GM12872 (cell line): ENCODE results near the gene MYO9A.

Experiments used
- TF ChIP-seq, protein P1 (sequence below): IDR thresholded peaks from 3 replicates; pipeline ENCODE4 v1.5.1; 2011; ENCODE audit warnings: low read depth, mild to moderate bottlenecking, low read length, moderate library complexity; ENCODE audit not compliant: insufficient read depth

Gene MYO9A

DNA sequence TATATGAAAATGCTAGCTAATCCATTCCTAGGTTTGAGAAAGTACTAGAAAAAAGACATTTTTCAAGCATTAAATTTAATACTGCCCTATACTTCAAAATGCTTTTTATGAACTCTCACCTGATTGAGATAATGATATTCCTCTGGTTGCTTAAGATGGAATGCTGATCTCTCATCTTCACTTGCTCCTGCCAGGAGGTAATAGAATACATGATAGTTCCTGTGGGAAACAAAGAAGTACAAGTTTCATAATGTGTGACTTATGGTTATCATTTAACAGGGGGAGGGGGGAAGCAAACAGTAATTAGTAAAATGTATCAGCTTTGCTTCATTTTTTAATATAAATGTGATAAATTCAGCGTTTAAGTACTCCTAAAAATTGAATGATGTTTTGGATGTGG, 97.2 kb downstream of the MYO9A start:
- TF ChIP-seq, protein P1, sequence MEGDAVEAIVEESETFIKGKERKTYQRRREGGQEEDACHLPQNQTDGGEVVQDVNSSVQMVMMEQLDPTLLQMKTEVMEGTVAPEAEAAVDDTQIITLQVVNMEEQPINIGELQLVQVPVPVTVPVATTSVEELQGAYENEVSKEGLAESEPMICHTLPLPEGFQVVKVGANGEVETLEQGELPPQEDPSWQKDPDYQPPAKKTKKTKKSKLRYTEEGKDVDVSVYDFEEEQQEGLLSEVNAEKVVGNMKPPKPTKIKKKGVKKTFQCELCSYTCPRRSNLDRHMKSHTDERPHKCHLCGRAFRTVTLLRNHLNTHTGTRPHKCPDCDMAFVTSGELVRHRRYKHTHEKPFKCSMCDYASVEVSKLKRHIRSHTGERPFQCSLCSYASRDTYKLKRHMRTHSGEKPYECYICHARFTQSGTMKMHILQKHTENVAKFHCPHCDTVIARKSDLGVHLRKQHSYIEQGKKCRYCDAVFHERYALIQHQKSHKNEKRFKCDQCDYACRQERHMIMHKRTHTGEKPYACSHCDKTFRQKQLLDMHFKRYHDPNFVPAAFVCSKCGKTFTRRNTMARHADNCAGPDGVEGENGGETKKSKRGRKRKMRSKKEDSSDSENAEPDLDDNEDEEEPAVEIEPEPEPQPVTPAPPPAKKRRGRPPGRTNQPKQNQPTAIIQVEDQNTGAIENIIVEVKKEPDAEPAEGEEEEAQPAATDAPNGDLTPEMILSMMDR, result no peak

DNA sequence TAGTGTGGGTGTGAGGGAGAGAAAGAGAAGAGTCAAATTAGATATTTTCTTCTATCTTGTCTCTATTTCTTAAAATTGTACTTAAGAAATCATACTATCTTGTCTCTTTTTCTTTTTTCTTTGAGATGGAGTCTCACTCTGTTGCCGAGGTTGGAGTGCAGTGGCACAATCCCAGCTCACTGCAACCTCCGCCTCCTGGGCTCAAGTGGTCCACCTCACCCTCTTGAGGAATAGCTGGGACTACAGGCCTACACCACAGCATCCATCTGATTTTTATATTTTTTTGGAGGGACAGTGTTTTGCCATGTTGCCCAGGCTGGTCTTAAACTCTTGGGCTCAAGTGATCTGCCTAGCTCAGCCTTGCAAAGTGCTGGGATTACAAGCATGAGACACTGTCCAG, 104.2 kb downstream of the MYO9A start:
- TF ChIP-seq, protein P1, result no peak

DNA sequence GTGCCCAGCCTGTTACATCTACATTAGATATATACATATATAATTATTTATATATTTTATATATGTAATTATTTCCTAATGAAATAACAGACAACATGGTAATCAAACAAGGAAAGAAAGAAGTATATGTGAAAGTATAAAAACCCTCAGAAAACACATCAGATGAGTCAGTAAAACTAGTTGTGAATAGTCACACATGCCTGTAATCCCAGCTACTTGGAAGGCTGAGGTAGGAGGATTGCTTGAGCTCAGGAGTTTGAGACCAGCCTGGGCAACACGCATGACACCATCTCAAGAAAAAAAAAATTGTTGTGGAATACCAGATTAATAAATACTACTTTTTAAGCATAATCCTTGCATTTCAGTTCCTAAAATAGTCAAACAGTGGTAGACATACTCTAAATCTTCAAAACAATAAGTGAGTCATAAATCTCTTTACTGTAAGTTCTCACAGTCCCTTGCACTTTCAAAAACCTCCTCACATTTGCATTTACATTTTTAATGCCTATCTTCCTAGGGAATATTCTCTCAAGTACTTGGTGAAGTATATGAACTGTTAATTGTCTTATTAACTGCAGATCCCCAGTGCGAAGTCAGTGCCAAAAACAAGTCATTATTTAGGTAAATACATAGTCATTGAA, 106.5 kb downstream of the MYO9A start:
- TF ChIP-seq, protein P1, result no peak

DNA sequence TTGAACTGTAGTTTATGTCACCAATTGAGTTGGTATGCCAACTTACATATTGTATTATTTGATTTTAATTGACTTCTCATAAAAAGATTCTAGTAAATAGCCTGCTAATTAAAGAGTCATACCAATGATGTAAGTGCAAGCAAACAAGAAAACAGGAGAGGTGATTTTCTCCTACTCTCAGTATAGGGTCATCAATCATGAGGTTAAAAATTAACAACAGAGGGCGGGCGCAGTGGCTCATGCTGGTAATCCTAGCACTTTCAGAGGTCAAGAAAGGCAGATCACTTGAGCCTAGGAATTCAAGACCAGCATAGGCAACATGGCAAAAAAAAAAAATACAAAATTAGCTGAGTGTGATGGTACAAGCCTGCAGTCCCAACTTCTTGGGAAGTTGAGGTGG, 108.7 kb downstream of the MYO9A start:
- TF ChIP-seq, protein P1, result no peak

DNA sequence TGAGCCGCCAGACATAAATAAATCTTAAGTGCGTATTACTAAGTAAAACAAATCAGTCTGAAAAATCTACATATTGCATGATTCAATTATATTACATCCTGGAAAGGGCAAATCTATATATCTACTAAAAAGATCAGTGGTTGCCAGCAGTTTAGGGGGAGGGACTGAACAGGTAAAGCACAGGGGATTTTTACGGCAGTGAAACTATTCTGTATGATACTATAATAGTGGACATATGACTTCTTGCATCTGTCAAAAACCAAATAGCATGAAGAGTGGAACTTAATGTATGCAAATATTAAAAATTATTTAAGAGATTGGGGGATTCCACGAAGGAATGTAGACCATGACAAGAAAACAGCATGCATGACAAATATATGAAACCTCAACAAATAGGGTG, 111.6 kb downstream of the MYO9A start:
- TF ChIP-seq, protein P1, result no peak

DNA sequence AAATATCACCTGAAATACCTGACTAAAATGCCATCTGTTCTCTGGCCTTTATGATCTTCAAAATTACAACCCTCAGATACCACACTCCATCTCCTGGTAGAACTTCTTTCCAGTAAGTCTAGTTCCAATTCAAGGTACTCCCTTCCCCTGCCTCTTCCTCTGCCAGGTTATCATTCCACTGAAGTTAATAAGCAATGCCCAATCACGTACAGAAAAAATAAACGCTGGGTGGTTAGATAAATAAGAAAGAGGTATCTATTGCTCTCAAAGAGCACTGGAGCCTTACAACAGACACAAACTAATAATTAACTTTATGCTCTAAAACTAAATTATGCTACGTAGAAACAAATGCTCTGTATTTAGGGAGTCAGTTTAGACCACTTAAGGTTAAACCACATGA, 112.5 kb downstream of the MYO9A start:
- TF ChIP-seq, protein P1, result no peak

DNA sequence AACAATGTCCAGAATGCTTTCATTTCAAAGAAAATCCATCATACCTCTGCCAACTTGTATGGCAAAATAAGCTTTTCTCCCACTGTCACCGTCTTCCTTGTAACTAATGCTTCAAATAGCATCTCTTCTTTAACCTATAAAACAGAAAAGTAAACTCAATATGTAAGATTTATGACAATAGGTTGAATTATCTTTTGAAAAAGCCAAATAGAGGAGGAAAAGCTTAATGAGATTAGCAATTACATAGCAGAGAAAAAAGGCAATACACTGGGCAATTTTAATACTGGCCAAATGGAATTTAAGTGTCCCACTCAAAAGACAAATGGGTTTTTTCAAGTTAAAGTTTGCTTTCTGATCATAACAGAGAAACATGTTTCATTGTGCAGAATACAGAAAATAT, 118.1 kb downstream of the MYO9A start:
- TF ChIP-seq, protein P1, result no peak
